Activated CD8-positive, alpha-beta T cell treated with anti-CD3 and anti-CD28 coated beads for 36 hours (primary cell): Measurements from ENCODE around the gene KCNIP3. TPM values are rescaled to one million over a fixed set of nuclear protein-coding genes. Genes with fewer than 3 reads are reported as not detected.
A peak's percentile ranks its signal among the peaks of the same experiment; 100 is the strongest.

Source experiments
- ATAC-seq: fragments of 200-7000 bp; cut with Tn5 transposase; one replicate; pipeline ENCODE4 v1.10.0; 2021; ENCODE audit warnings: mild to moderate bottlenecking, moderate library complexity
- CTCF ChIA-PET: fragments of 350-600 bp; sonication (Branson Sonifier 250); formaldehyde crosslinking; loops from one replicate; lab custom pipeline; 2021; ENCODE audit warnings: antibody characterized with exemption; lab: Charles Lee
- POLR2A ChIA-PET: fragments of 350-600 bp; sonication (Branson Sonifier 250); formaldehyde crosslinking; loops from one replicate; lab custom pipeline; 2021; ENCODE audit warnings: antibody characterized with exemption; lab: Charles Lee
- DNase-seq: peaks from one replicate; pipeline ENCODE4 v3.0.0-alpha.2; 2020
- H3K27ac Mint-ChIP-seq: one replicate; pipeline ENCODE4 v1.8.0; 2021; ENCODE audit warnings: mild to moderate bottlenecking, mixed read lengths
- H3K27me3 Mint-ChIP-seq: one replicate; pipeline ENCODE4 v1.8.0; 2021; ENCODE audit warnings: mixed read lengths
- H3K36me3 Mint-ChIP-seq: one replicate; pipeline ENCODE4 v1.8.0; 2021; ENCODE audit warnings: low read depth, mixed read lengths
- H3K4me1 Mint-ChIP-seq: one replicate; pipeline ENCODE4 v1.8.0; 2021; ENCODE audit warnings: low read depth, mixed read lengths
- H3K4me3 Mint-ChIP-seq: one replicate; pipeline ENCODE4 v1.8.0; 2021; ENCODE audit warnings: mild to moderate bottlenecking, moderate library complexity, mixed read lengths
- H3K9me3 Mint-ChIP-seq: one replicate; pipeline ENCODE4 v1.8.0; 2021; ENCODE audit warnings: mixed read lengths
- intact Hi-C: fragments of 100-400 bp; cut with micrococcal nuclease; formaldehyde crosslinking; loops from one replicate; pipeline ENCODE4 v1.10.0; 2022
- total RNA-seq, 2 experiments: library from RNA; stranded (reverse); gene quantifications; one replicate each; pipeline ENCODE4 v1.2.3, GENCODE V29; 2021
- TF ChIP-seq, protein P1 (sequence below): fragments of 200-600 bp; IDR thresholded peaks from one replicate; pipeline ENCODE4 v1.8.0; 2022; ENCODE audit warnings: antibody characterized with exemption, mild to moderate bottlenecking

KCNIP3 gene
- total RNA-seq, 2 experiments from 2014 or later, result not detected

DNA sequence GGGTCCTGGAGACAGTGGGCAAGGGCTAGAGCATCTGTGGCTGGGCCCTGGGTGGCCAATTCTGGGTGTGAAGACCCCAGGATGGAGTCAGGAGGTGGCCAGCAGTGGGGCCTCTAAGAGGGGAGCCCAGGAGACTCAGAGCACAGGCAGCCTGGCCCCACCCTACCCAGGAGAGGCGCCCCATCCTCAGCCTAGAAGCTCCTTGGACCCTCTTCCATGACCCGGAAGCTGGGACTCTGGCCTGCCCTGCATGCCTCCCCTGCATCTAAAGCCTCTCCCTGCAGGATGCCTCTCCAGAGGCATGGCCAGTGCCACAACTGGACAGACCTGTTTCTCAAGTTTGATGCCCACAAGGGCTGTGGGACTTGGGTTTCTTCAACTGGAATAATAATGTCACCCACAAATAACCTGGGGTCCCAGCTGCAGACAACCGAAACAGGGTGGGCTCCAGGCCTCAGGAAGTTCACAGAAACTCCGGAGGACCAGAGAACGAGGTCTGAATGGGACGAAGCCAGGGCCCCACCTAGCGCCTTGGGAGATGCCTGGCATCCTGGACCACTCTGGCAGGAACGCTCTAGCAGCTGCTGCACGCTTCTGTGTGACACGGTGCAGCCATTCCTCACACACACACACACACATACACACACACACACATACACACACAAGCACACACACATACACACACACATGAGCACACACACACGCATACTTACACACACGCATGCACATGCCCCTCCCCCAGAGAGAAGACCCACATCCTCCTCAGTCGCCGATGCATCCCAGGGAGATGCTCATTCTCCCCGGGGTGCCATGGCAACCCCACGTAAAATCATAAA, 16.4 kb downstream of the KCNIP3 start:
- no peaks in the 10 kb centered on the region for H3K4me1 Mint-ChIP-seq
- DNase-seq (no peak), ATAC-seq (no peak)
- intact Hi-C loops, result no loop called here
- H3K4me3 Mint-ChIP-seq, result no peak overlapping the region
- H3K9me3 Mint-ChIP-seq, result no peaks in the 10 kb centered on the region
- no peaks in the 10 kb centered on the region for H3K36me3 Mint-ChIP-seq
- ChIA-PET CTCF (no interaction called here), POLR2A (no interaction called here)
- TF ChIP-seq, protein P1, sequence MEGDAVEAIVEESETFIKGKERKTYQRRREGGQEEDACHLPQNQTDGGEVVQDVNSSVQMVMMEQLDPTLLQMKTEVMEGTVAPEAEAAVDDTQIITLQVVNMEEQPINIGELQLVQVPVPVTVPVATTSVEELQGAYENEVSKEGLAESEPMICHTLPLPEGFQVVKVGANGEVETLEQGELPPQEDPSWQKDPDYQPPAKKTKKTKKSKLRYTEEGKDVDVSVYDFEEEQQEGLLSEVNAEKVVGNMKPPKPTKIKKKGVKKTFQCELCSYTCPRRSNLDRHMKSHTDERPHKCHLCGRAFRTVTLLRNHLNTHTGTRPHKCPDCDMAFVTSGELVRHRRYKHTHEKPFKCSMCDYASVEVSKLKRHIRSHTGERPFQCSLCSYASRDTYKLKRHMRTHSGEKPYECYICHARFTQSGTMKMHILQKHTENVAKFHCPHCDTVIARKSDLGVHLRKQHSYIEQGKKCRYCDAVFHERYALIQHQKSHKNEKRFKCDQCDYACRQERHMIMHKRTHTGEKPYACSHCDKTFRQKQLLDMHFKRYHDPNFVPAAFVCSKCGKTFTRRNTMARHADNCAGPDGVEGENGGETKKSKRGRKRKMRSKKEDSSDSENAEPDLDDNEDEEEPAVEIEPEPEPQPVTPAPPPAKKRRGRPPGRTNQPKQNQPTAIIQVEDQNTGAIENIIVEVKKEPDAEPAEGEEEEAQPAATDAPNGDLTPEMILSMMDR, result no peak
- H3K27ac Mint-ChIP-seq, result no peak overlapping the region
- peaks cover 2% of the 10 kb centered on the region for H3K27me3 Mint-ChIP-seq

DNA sequence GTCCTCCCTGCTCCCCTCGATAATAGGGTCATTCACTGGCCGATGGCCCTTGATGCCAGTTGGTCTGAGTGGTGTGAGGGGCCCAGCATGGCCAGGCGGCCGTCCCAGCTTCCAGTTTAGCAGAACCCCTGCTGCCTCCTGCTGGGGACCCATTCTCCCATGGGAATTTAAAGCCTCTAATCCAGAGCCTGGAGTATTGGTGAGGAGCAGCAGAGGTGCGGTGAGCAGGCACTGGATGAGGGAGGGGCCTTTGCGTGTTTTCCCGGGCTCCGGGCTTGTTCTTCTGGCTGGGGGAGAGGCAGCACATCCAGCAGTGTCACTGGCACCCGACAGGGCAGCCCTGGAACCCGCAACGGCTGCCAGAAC, 17.4 kb downstream of the KCNIP3 start:
- Mint-ChIP-seq H3K36me3 (no peaks in the 10 kb centered on the region), H3K27ac (no peak overlapping the region), H3K9me3 (no peaks in the 10 kb centered on the region), H3K27me3 (peaks cover 2% of the 10 kb centered on the region), H3K4me3 (no peak overlapping the region), H3K4me1 (no peaks in the 10 kb centered on the region)
- intact Hi-C loops, result no loop called here
- CTCF ChIA-PET, result no interaction called here
- no peak for DNase-seq
- POLR2A ChIA-PET, result no interaction called here
- no peak for ATAC-seq
- TF ChIP-seq, protein P1, result no peak

DNA sequence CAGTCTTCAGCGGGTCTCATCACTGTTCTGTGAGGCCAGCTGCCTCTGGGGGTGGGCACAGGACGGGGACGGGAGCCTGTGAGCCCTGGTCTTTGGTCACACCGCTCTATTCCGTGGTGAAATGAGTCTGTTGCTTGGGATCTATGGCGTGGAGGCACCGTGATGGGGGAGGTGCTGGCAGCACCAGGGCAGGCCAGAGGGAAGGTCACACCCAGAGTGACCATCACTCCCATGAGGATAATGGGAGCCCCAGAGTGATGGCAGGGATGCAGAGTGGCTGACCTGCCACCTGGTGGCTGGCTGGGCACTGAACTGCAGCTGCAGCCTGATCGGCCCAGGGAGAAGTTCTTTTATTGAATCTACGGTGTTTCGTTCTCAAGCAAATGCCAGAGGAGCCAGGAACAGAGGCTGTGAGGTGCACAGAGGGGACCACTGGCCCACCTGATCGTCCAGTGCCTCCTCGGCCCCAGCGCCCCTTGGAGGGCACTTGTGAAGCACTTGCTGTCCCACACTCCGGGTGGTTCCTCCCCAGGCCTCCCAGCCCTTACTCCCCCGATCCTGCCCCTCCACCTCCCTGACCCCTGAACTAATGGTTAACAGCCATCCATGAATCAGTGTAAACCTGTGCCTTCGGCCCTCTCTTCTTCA, 17.9 kb downstream of the KCNIP3 start:
- no peak overlapping the region for H3K4me3 Mint-ChIP-seq
- ChIA-PET CTCF (interaction anchor here (1.0 kb wide), 1 partner anchor 83 kb away, joined by 3 read pairs; no protein-coding TSS in a partner anchor), POLR2A (no interaction called here)
- H3K4me1 Mint-ChIP-seq, result no peaks in the 10 kb centered on the region
- no peak overlapping the region for H3K27ac Mint-ChIP-seq
- DNase-seq, result peak; percentile 21
- intact Hi-C loops, result no loop called here
- H3K27me3 Mint-ChIP-seq, result peaks cover 2% of the 10 kb centered on the region
- no peak for ATAC-seq
- TF ChIP-seq, protein P1, result peak; percentile 47
- no peaks in the 10 kb centered on the region for H3K36me3 Mint-ChIP-seq
- no peaks in the 10 kb centered on the region for H3K9me3 Mint-ChIP-seq

DNA sequence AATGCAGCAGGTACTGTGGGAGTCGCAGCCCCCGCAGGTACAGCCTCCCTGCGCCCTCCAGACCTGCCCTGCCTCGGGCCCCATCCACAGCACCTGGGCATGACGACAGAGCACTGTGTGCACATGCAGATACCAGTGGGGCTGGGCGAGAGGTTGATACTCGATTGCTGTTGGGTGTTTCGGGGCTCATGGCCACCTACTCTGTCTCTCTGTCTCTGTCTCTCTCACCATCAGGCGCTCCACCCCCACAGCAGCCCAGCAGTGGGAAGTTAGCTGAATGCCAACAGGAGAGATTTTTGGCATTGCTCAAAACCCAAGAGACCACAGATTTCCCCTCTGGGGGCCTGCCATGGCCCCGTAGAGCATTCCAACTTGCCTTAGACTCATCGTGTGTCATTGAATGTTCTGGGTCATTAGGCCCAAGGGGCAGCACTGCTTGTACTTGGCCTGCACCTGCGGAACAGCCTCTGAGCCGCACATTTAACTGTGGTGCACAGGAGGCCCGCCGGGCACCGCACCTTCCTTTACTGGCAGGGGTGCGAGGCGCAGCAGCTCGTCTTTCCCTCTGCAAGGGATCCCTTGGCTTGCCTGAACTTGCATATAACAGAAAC, 18.8 kb downstream of the KCNIP3 start:
- TF ChIP-seq, protein P1, result no peak
- H3K4me3 Mint-ChIP-seq, result no peak overlapping the region
- ChIA-PET CTCF (interaction anchor here (1.0 to 1.3 kb wide), 2 partner anchors 29 to 84 kb away, joined by 3 read pairs; no protein-coding TSS in a partner anchor), POLR2A (interaction anchor here (0.5 kb wide), 1 partner anchor 527 kb away, joined by 3 read pairs; no protein-coding TSS in a partner anchor)
- no peak for ATAC-seq
- H3K27me3 Mint-ChIP-seq, result peaks cover 2% of the 10 kb centered on the region
- H3K9me3 Mint-ChIP-seq, result no peaks in the 10 kb centered on the region
- H3K27ac Mint-ChIP-seq, result no peak overlapping the region
- no peak for DNase-seq
- H3K4me1 Mint-ChIP-seq, result no peaks in the 10 kb centered on the region
- no peaks in the 10 kb centered on the region for H3K36me3 Mint-ChIP-seq
- intact Hi-C loops, result no loop called here
